Effector memory CD4-positive, alpha-beta T cell (primary cell): ENCODE results near the gene STRN4.

ENCODE experiments used
- DNase-seq, 3 donors: peaks; one replicate each; pipeline ENCODE4 v3.0.0-alpha.2; 2020
- H3K27ac ChIP-seq: 2 replicates; pipeline ENCODE4 v1.7.0; 2013; ENCODE audit warnings: mild to moderate bottlenecking, low read length, moderate library complexity; ENCODE audit not compliant: insufficient read depth, poor library complexity, severe bottlenecking
- H3K27me3 ChIP-seq: replicated peaks from 2 replicates; pipeline ENCODE4 v1.7.0; 2013; ENCODE audit warnings: mild to moderate bottlenecking, low read length; ENCODE audit not compliant: insufficient read depth, control insufficient read depth, poor library complexity, severe bottlenecking
- H3K36me3 ChIP-seq: 2 replicates; pipeline ENCODE4 v1.7.0; 2013; ENCODE audit warnings: mild to moderate bottlenecking, low read length, moderate library complexity; ENCODE audit not compliant: control insufficient read depth, insufficient read depth
- H3K4me1 ChIP-seq: 2 replicates; pipeline ENCODE4 v1.7.0; 2013; ENCODE audit warnings: low read length, mild to moderate bottlenecking; ENCODE audit not compliant: control insufficient read depth, insufficient read depth, poor library complexity, severe bottlenecking
- H3K4me3 ChIP-seq: 2 replicates; pipeline ENCODE4 v1.7.0; 2013; ENCODE audit warnings: low read length, low read depth, mild to moderate bottlenecking; ENCODE audit not compliant: insufficient read depth, poor library complexity, severe bottlenecking
- H3K9me3 ChIP-seq: 2 replicates; pipeline ENCODE4 v1.7.0; 2013; ENCODE audit warnings: mild to moderate bottlenecking, low read length, moderate library complexity; ENCODE audit not compliant: control insufficient read depth

The STRN4 gene

GRCh38 chr19:46732172-46732938 is 13.9 kb downstream of the STRN4 start:
- no peak overlapping the region for H3K4me3 ChIP-seq
- DNase-seq, result no peak
- peaks cover 70% of the 10 kb centered on the region for H3K36me3 ChIP-seq
- H3K27ac ChIP-seq, result no peak overlapping the region
- H3K27me3 ChIP-seq, result no peaks in the 10 kb centered on the region
- H3K4me1 ChIP-seq, result peaks cover 4% of the 10 kb centered on the region
- no peaks in the 10 kb centered on the region for H3K9me3 ChIP-seq

- no peaks in the 10 kb centered on the region for H3K27me3 ChIP-seq
- no peaks in the 10 kb centered on the region for H3K9me3 ChIP-seq
- peaks cover 4% of the 10 kb centered on the region for H3K4me1 ChIP-seq
- no peak for DNase-seq
- no peak overlapping the region for H3K27ac ChIP-seq
- peaks cover 71% of the 10 kb centered on the region for H3K36me3 ChIP-seq
- no peak overlapping the region for H3K4me3 ChIP-seq
Measured at GRCh38 chr19:46731584-46731983, 14.7 kb downstream of the STRN4 start.

- Histone ChIP-seq H3K4me3 (no peak overlapping the region), H3K4me1 (peaks cover 4% of the 10 kb centered on the region), H3K27ac (no peak overlapping the region), H3K27me3 (no peaks in the 10 kb centered on the region), H3K36me3 (peaks cover 74% of the 10 kb centered on the region), H3K9me3 (no peaks in the 10 kb centered on the region)
- DNase-seq, result no peak
Measured at GRCh38 chr19:46731007-46731501, 15.2 kb downstream of the STRN4 start.

- DNase-seq, result no peak
- Histone ChIP-seq H3K9me3 (no peaks in the 10 kb centered on the region), H3K27me3 (no peaks in the 10 kb centered on the region), H3K4me3 (no peak overlapping the region), H3K36me3 (peaks cover 78% of the 10 kb centered on the region), H3K4me1 (peaks cover 4% of the 10 kb centered on the region), H3K27ac (no peak overlapping the region)
Measured at GRCh38 chr19:46730595-46730994, 15.7 kb downstream of the STRN4 start.

- Histone ChIP-seq H3K4me3 (no peak overlapping the region), H3K27me3 (no peaks in the 10 kb centered on the region), H3K4me1 (peaks cover 4% of the 10 kb centered on the region), H3K36me3 (peaks cover 82% of the 10 kb centered on the region), H3K27ac (no peak overlapping the region), H3K9me3 (no peaks in the 10 kb centered on the region)
- no peak for DNase-seq
Measured at GRCh38 chr19:46730187-46730586, 16.1 kb downstream of the STRN4 start.

- no peak overlapping the region for H3K4me3 ChIP-seq
- H3K9me3 ChIP-seq, result no peaks in the 10 kb centered on the region
- H3K27me3 ChIP-seq, result no peaks in the 10 kb centered on the region
- DNase-seq, result no peak
- H3K4me1 ChIP-seq, result peaks cover 4% of the 10 kb centered on the region
- H3K27ac ChIP-seq, result no peak overlapping the region
- H3K36me3 ChIP-seq, result peaks cover 87% of the 10 kb centered on the region
Measured at GRCh38 chr19:46729696-46730095, 16.6 kb downstream of the STRN4 start.

GRCh38 chr19:46728693-46729339 is 17.4 kb downstream of the STRN4 start:
- H3K4me1 ChIP-seq, result peaks cover 4% of the 10 kb centered on the region
- H3K27me3 ChIP-seq, result no peaks in the 10 kb centered on the region
- H3K4me3 ChIP-seq, result no peak overlapping the region
- peaks cover 89% of the 10 kb centered on the region for H3K36me3 ChIP-seq
- no peak overlapping the region for H3K27ac ChIP-seq
- peak; percentile 58 to 73 (median 68) for DNase-seq
- no peaks in the 10 kb centered on the region for H3K9me3 ChIP-seq

- H3K4me3 ChIP-seq, result no peak overlapping the region
- peaks cover 88% of the 10 kb centered on the region for H3K36me3 ChIP-seq
- H3K4me1 ChIP-seq, result peaks cover 4% of the 10 kb centered on the region
- H3K9me3 ChIP-seq, result no peaks in the 10 kb centered on the region
- DNase-seq, result no peak
- no peaks in the 10 kb centered on the region for H3K27me3 ChIP-seq
- H3K27ac ChIP-seq, result no peak overlapping the region
Measured at GRCh38 chr19:46728208-46728607, 18.0 kb downstream of the STRN4 start.

- H3K9me3 ChIP-seq, result no peaks in the 10 kb centered on the region
- no peaks in the 10 kb centered on the region for H3K27me3 ChIP-seq
- no peak for DNase-seq
- H3K4me1 ChIP-seq, result peaks cover 7% of the 10 kb centered on the region
- peaks cover 88% of the 10 kb centered on the region for H3K36me3 ChIP-seq
- no peak overlapping the region for H3K4me3 ChIP-seq
- no peak overlapping the region for H3K27ac ChIP-seq
Measured at GRCh38 chr19:46727757-46728156, 18.5 kb downstream of the STRN4 start.

- H3K27ac ChIP-seq, result no peak overlapping the region
- no peak overlapping the region for H3K4me3 ChIP-seq
- no peaks in the 10 kb centered on the region for H3K9me3 ChIP-seq
- H3K36me3 ChIP-seq, result peaks cover 91% of the 10 kb centered on the region
- no peaks in the 10 kb centered on the region for H3K27me3 ChIP-seq
- DNase-seq, result no peak
- H3K4me1 ChIP-seq, result peaks cover 7% of the 10 kb centered on the region
Measured at GRCh38 chr19:46726971-46727501, 19.2 kb downstream of the STRN4 start.
